GM21825 (cell line): ENCODE results near the gene NCLN.
"Not testable (repeated sequence)": the region's sequence is repeated elsewhere in the genome, so short reads cannot be mapped to it uniquely, and the experiment has no call there.

Experiments
- ATAC-seq: cut with Tn5 transposase; IDR thresholded peaks from one replicate; pipeline ENCODE4 v1.9.1; 2021; ENCODE audit warnings: mild to moderate bottlenecking, moderate library complexity; ENCODE audit not compliant: unreplicated experiment

Gene NCLN

DNA sequence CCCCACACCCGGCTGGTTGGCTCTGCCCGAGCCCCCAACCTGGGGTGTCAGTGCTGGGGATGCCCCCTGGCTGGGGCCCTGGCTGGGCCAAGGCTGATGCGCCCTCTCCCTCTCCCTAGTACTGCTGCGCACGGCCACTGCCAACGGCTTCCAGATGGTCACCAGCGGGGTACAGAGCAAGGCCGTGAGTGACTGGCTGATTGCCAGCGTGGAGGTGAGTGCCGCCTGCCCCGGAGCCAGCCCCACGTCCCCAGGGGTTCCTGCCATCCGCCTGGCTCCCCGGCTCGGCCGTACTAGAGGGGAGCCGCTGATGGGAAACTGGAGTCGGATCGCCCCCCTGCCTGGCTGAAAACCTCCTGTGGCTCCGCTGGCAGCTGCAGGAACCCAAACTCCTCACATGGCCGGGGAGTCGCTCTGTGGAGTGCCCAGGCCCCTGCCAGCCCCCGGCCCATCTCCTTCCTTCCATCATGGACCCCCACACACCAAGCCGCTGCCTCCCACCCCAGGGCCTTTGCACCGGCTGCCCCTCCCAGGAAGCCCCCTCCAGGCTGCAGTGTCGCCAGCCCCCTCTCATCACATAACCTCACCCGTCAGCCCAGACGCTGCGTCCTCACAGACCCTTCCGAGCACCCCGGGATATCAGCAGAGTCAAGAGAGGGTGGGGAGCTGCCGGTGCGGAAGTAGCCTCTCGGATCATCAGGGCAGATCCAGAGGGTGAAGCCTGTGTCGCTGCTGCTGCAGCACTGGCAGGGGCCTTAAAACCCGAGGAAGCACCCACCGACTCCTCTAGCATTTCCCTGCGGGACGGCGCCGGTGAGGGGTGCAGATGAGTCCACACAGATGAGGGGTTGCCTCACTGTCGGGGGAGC, 10.6 kb downstream of the NCLN start:
- no peak for ATAC-seq

DNA sequence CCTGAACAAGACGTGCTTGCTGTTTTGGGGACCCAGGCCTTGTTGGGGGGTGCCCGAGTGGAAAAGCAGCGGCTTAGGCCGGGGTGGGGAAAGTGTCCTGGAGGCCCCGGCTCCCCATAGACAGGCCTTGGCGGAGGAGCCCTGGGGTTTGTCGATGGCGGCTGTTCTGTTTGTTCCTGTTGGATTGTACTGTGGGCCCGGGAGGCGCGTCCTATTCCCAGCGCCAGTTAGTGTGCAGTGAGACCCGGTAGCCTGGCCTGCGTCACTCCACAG, 11.1 kb downstream of the NCLN start:
- no peak for ATAC-seq

DNA sequence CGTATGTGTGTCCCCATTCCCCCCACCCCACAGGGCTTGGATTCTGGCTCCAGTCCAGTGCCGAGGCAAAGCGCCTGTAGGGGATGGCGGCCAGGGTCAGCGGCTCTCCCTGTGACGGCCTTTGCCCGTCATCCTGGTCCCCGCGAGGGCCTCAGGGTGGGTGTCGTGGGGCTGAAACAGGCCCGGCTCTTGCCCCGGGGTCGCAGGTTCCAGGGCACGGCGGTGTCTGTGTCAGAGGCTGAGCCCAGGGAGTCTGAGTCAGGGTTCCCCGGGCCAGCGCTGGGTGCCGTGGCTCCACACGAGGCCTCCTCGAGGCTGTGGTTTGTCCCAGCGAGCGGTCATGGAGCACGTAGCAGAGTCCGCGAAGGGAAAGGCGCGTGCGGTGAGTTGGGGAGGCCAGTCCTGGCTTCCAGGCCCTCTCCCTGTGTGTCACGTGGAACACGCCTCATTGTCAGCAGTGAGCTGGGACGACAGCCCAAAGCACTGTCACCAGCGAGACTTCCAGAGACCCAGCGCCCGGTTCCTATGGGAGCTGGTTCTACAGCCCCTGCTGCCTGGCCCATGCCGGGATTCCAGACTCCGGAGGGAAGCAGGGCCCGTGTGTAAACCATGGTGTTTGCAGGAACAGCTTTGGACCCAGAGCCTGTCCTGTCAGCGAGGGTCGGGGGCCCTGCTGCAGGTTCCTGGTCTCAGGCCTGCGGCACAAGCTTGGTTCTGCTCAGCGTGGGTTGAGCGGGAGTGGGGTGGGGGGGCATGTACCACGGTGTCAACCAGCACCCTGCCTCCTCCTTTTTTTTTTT, 13.4 kb downstream of the NCLN start:
- ATAC-seq, result no peak

DNA sequence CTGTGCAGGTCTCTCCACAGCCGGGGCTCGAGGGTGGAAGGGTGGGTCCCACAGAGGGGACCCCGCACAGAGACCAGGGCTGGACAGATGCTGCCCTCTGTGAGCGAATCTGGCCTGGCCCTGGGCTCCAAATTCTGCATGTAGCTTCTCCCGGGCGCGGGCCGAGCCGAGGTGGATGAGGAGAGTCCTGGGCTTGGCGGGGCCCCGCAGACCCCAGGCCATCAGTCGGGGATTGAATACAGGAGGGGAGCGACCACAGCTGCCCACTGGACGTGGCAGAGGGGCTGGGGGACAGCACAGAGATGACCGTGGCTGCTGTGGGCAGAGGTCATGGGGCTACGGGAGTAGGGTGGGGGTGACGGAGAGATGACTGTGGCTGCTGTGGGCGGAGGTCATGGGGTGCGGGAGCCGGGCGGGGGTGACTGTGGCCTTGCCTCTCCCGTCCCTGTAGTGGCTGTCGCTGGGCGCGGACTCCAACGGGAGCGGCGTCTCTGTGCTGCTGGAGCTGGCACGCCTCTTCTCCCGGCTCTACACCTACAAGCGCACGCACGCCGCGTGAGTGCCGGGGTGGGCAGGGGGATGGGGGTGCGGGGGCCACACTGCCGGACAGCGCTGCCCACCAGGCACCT, 15.5 kb downstream of the NCLN start:
- no peak for ATAC-seq

DNA sequence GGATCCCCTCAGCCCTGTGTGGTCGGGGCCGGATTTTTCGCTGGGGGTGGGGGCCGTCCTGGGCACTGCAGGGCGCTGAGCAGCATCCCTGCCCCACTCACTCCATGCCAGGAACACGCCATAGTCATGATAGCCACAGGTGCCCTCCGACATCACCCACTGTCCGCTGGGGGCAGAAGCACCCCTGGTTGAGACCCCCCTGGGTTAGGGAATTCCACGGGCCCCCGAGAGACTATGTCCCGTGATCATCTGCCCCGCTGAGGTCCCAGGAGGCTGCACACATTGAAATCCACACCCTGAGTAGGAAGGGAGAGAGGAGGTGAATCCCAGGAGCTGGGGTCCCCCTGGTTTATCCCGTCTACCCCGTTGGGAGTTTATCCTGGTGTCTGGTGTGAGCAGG, 16.2 kb downstream of the NCLN start:
- no peak for ATAC-seq

DNA sequence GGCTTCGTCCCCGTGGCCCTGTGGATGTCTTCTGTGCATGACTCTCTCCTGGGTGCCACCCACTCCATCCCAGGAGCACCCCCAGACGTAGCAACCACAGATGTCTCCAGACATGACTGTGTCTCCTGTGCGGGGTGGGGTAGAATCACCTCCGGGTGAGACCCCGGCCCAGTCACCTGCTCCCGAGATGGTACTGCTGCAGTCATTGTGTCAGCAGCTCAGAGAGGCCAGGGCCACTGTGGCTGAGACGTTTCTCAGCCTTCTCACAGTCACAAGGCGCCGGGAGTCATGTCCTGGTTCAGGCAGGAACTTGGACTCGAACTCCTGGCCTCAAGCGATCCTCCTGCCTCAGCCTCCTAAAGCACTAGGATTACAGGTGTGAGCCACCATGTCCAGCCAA, 16.6 kb downstream of the NCLN start:
- no peak for ATAC-seq

DNA sequence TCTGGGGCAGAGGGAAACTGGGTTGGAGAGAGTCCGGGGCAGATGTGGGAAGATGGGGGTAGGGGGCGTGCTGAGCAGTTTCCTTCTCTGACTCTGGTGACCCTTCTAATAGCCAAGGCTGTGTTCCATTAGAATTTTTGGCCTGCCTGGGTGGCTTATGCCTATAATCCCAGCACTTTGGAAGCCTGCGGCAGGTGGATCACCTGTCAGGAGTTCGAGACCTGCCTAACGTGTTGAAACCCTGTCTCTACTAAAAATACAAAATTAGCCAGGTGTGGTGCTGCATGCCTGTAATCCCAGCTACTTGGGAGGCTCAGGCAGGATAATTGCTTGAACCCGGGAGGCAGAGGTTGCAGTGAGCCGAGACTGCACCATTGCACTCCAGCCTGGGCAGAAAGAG, 17.2 kb downstream of the NCLN start:
- ATAC-seq, result not testable (repeated sequence)

DNA sequence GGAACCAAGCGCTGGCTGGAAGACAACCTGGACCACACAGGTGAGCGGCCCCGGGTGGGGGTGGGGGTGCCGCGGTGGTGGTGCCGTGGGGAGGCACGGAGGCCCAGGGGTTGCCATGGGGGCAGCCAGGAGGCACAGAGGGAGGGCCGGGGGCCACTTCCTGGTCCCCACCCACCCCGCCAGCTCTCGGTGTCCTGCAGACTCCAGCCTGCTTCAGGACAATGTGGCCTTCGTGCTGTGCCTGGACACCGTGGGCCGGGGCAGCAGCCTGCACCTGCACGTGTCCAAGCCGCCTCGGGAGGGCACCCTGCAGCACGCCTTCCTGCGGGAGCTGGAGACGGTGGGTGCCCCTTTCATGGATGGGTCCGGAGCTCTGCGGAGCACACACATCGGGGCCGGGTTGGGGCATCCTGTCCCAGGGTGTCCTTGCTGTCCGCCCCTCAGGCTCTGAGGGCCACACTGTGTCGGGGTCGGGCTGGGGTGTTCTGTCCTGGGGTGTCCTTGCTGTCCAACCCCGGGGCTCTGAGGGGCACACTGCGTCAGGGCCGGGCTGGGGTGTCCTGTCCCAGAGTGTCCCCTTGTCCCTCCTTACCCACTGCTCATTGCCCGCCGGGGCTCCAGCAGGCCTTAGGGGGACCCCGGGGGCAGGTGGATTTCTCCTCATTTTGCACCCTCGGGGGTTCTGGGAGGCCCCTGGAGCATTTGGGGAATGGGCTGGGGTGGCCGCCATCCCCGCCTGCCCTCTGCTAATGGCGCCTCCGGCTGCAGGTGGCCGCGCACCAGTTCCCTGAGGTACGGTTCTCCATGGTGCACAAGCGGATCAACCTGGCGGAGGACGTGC, 18.3 kb downstream of the NCLN start:
- no peak for ATAC-seq

DNA sequence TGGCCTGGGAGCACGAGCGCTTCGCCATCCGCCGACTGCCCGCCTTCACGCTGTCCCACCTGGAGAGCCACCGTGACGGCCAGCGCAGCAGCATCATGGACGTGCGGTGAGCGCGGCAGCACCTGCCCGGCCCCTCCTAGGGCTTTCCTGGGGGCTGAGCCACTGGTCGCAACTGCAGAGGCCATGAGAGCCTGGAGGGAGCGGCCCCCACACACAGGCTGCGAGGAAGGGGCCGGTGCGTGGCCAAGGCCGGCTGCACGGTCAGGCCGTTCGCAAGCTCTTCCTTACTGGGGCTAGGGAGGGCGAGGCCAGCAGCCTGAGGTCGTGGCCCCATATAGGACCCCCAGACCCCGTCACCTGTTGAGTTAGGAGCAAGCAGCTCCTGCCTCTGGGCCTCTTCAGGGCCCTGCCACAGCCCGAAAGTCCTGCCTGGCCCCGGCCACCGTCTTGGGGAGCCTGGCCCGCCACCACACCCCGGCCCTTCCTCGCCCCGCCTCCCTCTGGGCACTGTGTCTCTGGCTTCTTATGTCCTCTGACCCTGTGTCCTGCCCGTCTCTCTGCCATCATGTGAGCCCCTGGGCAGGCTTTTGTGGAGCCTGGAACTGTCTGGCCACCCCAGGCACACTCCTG, 19.0 kb downstream of the NCLN start:
- ATAC-seq, result no peak

DNA sequence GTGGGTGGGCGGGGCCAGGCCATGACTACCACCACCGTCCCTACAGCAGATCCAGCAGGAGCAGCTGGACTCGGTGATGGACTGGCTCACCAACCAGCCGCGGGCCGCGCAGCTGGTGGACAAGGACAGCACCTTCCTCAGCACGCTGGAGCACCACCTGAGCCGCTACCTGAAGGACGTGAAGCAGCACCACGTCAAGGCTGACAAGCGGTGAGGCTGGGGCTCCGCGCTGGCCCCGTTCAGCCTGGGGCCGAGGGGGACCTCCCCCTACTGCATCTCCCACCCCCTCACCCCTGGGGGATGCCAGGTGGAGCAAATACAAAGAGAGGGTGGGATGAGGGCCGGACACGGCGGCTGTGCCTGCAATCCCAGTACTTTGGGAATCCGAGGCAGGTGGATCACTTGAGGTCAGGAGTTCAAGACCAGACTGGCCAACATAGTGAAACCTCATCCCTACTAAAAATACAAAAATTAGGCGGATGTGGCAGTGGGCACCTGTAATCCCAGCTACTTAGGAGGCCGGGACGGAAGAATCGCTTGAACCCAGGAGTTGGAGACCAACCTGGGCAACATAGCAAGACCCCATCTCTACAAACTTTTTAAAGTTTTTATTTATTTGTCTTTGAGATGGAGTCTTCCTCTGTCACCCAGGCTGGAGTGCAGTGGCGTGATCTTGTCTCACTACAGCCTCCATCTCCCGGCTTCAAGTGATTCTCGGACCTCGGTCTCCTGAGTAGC, 20.7 kb downstream of the NCLN start:
- ATAC-seq, result no peak

DNA sequence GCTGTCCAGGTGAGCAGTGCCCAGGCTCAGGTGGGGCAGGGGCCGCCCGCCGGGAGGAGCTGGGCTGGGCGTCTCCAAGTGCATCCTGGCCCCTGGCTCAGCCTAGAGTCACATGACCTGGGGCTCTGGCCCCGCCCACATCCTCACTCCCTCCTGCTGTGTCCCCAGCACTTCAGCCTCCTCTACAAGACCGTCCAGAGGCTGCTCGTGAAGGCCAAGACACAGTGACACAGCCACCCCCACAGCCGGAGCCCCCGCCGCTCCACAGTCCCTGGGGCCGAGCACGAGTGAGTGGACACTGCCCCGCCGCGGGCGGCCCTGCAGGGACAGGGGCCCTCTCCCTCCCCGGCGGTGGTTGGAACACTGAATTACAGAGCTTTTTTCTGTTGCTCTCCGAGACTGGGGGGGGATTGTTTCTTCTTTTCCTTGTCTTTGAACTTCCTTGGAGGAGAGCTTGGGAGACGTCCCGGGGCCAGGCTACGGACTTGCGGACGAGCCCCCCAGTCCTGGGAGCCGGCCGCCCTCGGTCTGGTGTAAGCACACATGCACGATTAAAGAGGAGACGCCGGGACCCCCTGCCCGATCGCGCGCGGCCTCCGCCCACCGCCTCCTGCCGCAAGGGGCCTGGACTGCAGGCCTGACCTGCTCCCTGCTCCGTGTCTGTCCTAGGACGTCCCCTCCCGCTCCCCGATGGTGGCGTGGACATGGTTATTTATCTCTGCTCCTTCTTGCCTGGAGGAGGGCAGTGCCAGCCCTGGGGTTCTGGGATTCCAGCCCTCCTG, 21.9 kb downstream of the NCLN start:
- ATAC-seq, result no peak

DNA sequence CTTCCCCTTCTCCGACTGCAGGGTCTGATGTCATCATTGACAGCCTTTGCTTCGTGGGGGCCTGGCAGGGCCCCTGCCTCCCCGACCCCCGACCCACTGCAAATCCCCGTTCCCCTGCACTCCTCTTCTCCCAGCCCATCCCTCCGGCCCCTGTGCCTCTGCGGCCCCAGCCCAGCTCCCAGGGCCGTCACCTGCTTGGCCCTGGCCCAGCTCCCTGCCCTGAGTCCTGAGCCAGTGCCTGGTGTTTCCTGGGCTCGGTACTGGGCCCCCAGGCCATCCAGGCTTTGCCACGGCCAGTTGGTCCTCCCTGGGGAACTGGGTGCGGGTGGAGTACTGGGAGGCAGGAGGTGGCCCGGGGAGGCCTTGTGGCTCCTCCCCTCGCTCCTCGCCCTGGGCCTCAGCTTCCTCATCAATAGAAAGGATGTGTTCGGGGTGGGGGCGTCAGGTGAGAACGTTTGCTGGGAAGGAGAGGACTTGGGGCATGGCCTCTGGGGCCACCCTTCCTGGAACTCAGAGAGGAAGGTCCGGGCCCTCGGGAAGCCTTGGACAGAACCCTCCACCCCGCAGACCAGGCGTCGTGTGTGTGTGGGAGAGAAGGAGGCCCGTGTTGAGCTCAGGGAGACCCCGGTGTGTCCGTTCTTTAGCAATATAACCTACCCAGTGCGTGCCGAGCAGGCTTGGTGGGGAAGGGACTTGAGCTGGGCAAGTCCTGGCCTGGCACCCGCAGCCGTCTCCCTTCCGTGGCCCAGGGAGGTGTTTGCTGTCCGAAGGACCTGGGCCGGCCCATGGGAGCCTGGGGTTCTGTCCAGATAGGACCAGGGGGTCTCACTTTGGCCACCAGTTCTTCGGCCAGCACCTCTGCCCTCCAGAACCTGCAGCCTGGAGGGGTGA, 22.8 kb downstream of the NCLN start:
- ATAC-seq, result no peak

DNA sequence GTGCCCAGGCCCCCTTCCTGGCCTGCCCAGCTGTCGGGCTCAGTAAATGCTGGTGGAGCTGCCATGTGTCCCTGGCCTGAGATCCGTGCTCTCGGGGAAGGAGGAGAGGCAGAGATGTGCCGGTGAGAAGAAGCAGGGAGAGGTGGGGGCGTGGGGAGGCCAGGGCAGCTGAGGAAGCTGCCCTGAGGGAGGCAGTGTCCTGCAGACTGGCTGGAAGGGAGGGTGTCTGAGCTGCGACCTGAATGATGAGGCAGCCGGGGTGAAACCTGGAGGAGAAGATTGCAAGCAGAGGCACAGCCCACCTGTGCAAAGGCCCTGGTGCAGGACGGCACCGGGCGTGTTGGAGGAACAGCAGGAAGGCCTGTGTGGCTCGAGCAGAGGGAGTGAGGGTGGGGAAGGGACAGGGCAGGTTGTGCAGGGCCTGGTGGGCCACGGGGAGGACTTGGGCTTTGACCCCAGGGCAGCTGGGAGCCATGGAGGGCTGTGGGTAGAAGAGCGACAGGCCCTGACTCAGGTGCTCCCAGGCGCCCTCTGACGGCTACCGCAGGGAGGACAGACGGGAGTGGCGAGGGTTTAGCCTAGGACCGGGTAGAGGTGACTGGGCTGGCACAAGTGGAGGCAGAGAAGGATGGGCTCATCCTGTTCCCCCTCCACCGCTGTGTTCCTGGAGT, 24.8 kb downstream of the NCLN start:
- ATAC-seq, result no peak

DNA sequence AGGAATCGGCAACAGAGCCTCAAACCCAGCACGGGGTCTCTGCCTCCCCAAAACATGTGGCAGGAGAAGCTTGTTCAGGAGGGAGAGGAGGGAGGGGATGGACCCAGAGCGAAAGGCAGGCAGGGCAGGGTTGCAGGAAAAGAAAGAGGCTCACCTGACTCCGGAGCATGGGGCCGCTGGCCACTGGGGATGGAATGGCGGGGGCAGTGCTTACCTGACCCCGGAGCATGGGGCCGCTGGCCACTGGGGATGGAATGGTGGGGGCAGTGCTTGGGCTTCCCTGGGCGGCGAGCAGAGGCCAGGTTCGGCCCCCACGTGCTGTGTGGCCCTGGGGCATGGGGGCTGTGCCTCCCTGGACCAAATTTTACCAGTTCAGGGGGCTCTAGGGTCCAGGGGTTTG, 25.5 kb downstream of the NCLN start:
- no peak for ATAC-seq

DNA sequence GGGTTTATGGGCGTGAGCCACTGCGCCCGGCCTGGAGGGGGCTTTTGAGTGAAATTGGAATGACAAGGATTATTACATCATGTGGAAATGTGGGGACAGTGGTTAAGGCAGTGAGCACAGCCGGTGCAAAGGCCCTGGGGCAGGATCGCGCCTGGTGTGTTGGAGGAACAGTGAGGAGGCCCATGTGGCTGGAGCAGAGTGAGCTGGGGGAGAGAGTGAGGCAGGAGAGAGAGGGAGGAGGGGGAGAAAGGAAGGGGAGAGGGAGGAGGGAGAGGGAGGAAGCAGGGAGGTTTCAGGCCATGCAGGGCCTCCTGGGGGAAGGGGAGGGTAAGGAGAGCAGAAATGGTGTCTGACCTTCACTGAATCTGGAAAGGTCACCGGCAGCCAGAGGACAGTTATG, 27.4 kb downstream of the NCLN start:
- no peak for ATAC-seq

DNA sequence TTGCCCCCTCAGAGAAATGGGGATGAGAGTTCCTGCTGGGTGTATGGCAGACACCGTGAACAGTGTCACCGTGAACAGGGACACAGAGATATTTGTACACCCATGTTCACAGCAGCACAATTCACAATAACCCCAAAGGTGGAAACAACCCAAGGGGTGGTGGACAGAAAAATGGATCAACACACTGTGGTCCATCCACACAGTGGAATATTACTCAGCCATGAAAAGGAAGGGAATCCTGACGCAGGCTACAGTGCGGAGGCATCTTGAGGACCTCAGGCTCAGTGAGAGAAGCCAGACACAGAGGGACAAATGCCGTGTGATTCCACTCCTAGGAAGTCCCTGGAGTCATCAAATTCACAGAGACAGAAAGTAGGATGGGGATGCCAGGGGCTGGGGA, 31.1 kb downstream of the NCLN start:
- ATAC-seq, result no peak

DNA sequence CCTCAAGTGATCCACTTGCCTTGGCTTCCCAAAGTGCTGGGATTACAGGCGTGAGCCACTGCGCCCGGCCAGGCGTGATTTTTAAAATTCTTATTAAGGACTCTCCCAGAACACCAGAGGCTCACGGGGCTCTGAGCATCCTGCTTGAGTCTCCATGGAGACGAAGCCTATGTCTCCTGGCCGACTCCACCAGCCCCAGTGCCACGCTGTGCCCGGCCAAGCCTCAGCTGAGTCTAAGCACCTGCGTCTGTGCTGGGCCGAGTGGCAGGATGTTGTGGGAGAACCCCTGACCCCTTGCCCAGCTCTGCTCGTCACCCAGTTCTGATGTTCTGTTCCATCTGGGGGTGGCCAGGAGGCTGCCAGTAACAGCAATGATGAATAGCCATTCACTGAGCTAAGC, 34.8 kb downstream of the NCLN start:
- no peak for ATAC-seq

DNA sequence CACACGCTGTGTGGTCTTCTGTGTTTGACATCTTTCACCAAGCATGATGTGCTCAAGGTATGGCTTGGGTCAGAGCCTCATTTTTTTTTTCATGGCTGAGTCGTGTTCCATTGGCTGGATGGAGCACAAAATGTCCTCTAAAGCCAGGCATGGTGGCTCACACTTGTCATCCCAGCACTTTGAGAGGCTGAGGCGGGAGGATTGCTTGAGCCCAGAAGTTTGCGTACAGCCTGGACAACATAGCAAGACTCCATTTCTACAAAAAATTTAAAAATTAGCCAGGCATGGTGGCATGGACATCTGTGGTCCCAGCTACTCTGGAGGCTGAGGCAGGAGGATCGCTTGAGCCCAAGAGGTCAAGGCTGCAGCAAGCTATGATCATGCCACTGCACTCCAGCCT, 35.8 kb downstream of the NCLN start:
- not testable (repeated sequence) for ATAC-seq
